ENCODE measurements around the gene MTMR12.

DNA sequence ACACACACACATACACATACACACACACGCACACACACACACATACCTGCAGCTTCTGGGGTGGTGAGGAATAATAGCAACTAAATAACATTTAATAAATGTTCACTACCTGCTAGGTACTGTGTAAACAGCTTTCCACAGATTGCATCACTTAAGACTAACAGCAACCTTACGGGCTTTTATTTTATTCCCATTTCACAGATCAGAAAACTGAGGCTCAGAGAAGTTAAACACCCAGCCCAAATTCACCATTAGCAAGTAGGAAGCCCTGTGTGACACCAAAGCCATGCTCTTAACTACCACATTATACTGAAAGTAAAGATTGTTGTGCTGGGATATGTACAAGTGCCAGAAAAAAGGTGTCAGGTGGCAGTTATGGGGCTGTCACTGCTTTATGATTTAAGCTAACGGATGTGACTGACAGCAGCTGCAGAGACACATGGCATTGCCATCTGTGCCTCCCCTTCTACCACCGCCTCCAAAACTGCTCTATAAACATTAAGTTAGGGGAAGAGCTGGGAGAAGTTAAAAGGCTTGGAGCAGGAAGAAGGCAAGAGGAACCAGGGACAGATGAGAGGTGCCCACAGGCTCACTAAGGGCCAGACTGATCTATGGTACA, 13.6 kb downstream of the MTMR12 start:
- TF ChIP-seq, protein P1, sequence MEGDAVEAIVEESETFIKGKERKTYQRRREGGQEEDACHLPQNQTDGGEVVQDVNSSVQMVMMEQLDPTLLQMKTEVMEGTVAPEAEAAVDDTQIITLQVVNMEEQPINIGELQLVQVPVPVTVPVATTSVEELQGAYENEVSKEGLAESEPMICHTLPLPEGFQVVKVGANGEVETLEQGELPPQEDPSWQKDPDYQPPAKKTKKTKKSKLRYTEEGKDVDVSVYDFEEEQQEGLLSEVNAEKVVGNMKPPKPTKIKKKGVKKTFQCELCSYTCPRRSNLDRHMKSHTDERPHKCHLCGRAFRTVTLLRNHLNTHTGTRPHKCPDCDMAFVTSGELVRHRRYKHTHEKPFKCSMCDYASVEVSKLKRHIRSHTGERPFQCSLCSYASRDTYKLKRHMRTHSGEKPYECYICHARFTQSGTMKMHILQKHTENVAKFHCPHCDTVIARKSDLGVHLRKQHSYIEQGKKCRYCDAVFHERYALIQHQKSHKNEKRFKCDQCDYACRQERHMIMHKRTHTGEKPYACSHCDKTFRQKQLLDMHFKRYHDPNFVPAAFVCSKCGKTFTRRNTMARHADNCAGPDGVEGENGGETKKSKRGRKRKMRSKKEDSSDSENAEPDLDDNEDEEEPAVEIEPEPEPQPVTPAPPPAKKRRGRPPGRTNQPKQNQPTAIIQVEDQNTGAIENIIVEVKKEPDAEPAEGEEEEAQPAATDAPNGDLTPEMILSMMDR (IDR thresholded peaks at IDR 0.05), result no peak
- TF ChIP-seq POLR2A (IDR thresholded peaks at IDR 0.05), result no peak
